ENCODE data around the gene ZNF646.
A peak's percentile ranks its signal among the peaks of the same experiment; 100 is the strongest.
"Not testable (repeated sequence)": the region's sequence is repeated elsewhere in the genome, so short reads cannot be mapped to it uniquely, and the experiment has no call there.

The ZNF646 gene

GRCh38 chr16:31085873-31086628 is 11.8 kb downstream of the ZNF646 start:
- no peak for DNase-seq

- no peak for DNase-seq
Measured at GRCh38 chr16:31086629-31086906, 12.3 kb downstream of the ZNF646 start.

- no peak for DNase-seq
Measured at GRCh38 chr16:31087481-31087880, 13.3 kb downstream of the ZNF646 start.

GRCh38 chr16:31087971-31088370 is 13.7 kb downstream of the ZNF646 start:
- no peak for DNase-seq

- DNase-seq: peak; percentile 49
Measured at GRCh38 chr16:31088459-31089183, 14.4 kb downstream of the ZNF646 start, which contains the start of gene PRSS53. PRSS53 (minus strand) TSS chr16:31088943; CDS start chr16:31088809, 134 bp downstream.

GRCh38 chr16:31089199-31089598 is 15.0 kb downstream of the ZNF646 start:
- DNase-seq: no peak

- DNase-seq: no peak
Measured at GRCh38 chr16:31090540-31090939, 16.3 kb downstream of the ZNF646 start.

- DNase-seq: no peak
Measured at GRCh38 chr16:31092330-31092729, 18.1 kb downstream of the ZNF646 start.

GRCh38 chr16:31093132-31093703 is 19.0 kb downstream of the ZNF646 start:
- DNase-seq: no peak

GRCh38 chr16:31094088-31094423 is 19.8 kb downstream of the ZNF646 start:
- no peak for DNase-seq

GRCh38 chr16:31094424-31095120 is 20.4 kb downstream of the ZNF646 start, which contains the start of gene VKORC1:
VKORC1 (minus strand) TSS chr16:31094797; CDS start chr16:31094729, 68 bp downstream.
- peak; percentile 97 for DNase-seq

- DNase-seq: no peak
Measured at GRCh38 chr16:31099860-31100638, 25.8 kb downstream of the ZNF646 start.

- not testable (repeated sequence) for DNase-seq
Measured at GRCh38 chr16:31100876-31101641, 26.8 kb downstream of the ZNF646 start.

GRCh38 chr16:31105677-31106213 is 31.5 kb downstream of the ZNF646 start:
- peak; percentile 62 for DNase-seq

GRCh38 chr16:31106509-31107464 is 32.6 kb downstream of the ZNF646 start:
- no peak for DNase-seq

- no peak for DNase-seq
Measured at GRCh38 chr16:31107465-31107867, 33.2 kb downstream of the ZNF646 start.

- DNase-seq: peak; percentile 45
Measured at GRCh38 chr16:31108035-31108793, 34.0 kb downstream of the ZNF646 start, which contains the start of gene BCKDK. BCKDK (plus strand) TSS chr16:31108386; CDS start chr16:31109224, 838 bp downstream.

GRCh38 chr16:31108794-31109558 is 34.8 kb downstream of the ZNF646 start:
- DNase-seq: no peak

GRCh38 chr16:31109622-31110021 is 35.4 kb downstream of the ZNF646 start:
- no peak for DNase-seq
